HCT116 (cell line): Measurements from ENCODE around the gene AGK. TPM values are rescaled to one million over a fixed set of nuclear protein-coding genes. Genes with fewer than 3 reads are reported as not detected.

ENCODE experiments used
- ATAC-seq: fragments of 200-7000 bp; cut with Tn5 transposase; 2 replicates; pipeline ENCODE4 v1.9.1; 2020; ENCODE audit warnings: mild to moderate bottlenecking, moderate library complexity
- BruUV-seq: library from RNA; stranded (reverse); fragments of 400-500 nt; replicated peaks from 2 replicates; lab custom pipeline; 2021; lab: Mats Ljungman, UMichigan
- CTCF ChIA-PET: fragments of 300-600 bp; sonication (Branson Sonifier 250); formaldehyde crosslinking; loops from one replicate; lab custom pipeline; 2021; ENCODE audit warnings: antibody characterized with exemption; lab: Charles Lee
- POLR2A ChIA-PET: fragments of 300-600, 350-600 bp; sonication (Branson Sonifier 250); formaldehyde crosslinking; loops from one replicate; lab custom pipeline; 2021; ENCODE audit warnings: antibody characterized with exemption; lab: Charles Lee
- RAD21 ChIA-PET, 2 experiments: fragments of 300-600 bp; sonication (Branson Sonifier 250); formaldehyde crosslinking; loops; one replicate each; lab custom pipeline; 2023; ENCODE audit warnings: low total read pairs in 2 of 2; ENCODE audit not compliant: uncharacterized antibody in 2 of 2, unreplicated experiment in 2 of 2, low non-redundant PET in 1 of 2; lab: Charles Lee
- DNase-seq: peaks from one replicate; pipeline ENCODE4 v3.0.0-alpha.2; 2010; ENCODE audit warnings: low read depth, low spot score
- H2AFZ ChIP-seq: fragments of 200-600 bp; shearing (Covaris generic), sonication (generic); 2 replicates; pipeline ENCODE4 v1.6.1; 2017; ENCODE audit warnings: low read depth, mixed run types, mixed read lengths, antibody characterized with exemption, low read length; ENCODE audit not compliant: poor library complexity, severe bottlenecking
- H3K27ac ChIP-seq: 2 replicates; pipeline ENCODE4 v1.5.1; 2012; ENCODE audit warnings: low read depth, low read length
- H3K27me3 ChIP-seq: fragments of 200-600 bp; sonication (generic); 2 replicates; pipeline ENCODE4 v1.6.1; 2016; ENCODE audit warnings: mixed run types, low read length, mixed read lengths; ENCODE audit not compliant: insufficient read depth
- H3K36me3 ChIP-seq, 2 experiments: fragments of 200-500 bp in 1 of 2; fragments of 200-600 bp in 1 of 2; sonication (Bioruptor generic) in 1 of 2; sonication (generic) in 1 of 2; 2 replicates each; pipeline versions ENCODE4 v1.5.1 to v1.6.1; 2014 to 2016; ENCODE audit warnings: low read length in 2 of 2, inconsistent platforms in 1 of 2, mixed read lengths in 1 of 2, mixed run types in 1 of 2; ENCODE audit not compliant: insufficient read depth in 2 of 2, control insufficient read depth in 1 of 2
- H3K4me1 ChIP-seq, 2 experiments: fragments of 200-600 bp in 1 of 2; sonication (generic) in 1 of 2; 2 replicates each; pipeline versions ENCODE4 v1.5.1 to v1.6.1; 2012 to 2017; ENCODE audit warnings: low read length in 2 of 2, inconsistent platforms in 1 of 2, mild to moderate bottlenecking in 1 of 2, mixed read lengths in 1 of 2, mixed run types in 1 of 2, moderate library complexity in 1 of 2; ENCODE audit not compliant: insufficient read depth in 2 of 2, control insufficient read depth in 1 of 2
- H3K4me2 ChIP-seq: fragments of 200-600 bp; sonication (generic); 2 replicates; pipeline ENCODE4 v1.6.1; 2017; ENCODE audit warnings: mixed run types, low read length, mixed read lengths
- H3K4me3 ChIP-seq, 2 experiments: fragments of 200-600 bp in 1 of 2; sonication (generic) in 1 of 2; replicated peaks in 1 of 2; 2 replicates each; pipeline ENCODE4 v1.5.1; 2011 to 2016; ENCODE audit warnings: low read length in 2 of 2, control low read depth in 1 of 2, low read depth in 1 of 2, mild to moderate bottlenecking in 1 of 2, mixed read lengths in 1 of 2, mixed run types in 1 of 2
- H3K79me2 ChIP-seq: fragments of 200-600 bp; sonication (generic); 2 replicates; pipeline ENCODE4 v1.6.1; 2017; ENCODE audit warnings: mild to moderate bottlenecking, mixed run types, low read length, moderate library complexity, mixed read lengths; ENCODE audit not compliant: insufficient read depth
- H3K9ac ChIP-seq: fragments of 200-600 bp; sonication (generic); 2 replicates; pipeline ENCODE4 v1.6.1; 2016; ENCODE audit warnings: low read length, mixed read lengths
- H3K9me2 ChIP-seq: fragments of 200-600 bp; sonication (generic), shearing (Covaris generic); 2 replicates; pipeline ENCODE4 v1.6.1; 2017; ENCODE audit warnings: mixed run types, mild to moderate bottlenecking, moderate library complexity; ENCODE audit not compliant: insufficient read depth
- H3K9me3 ChIP-seq, 2 experiments: fragments of 200-500 bp in 1 of 2; fragments of 200-600 bp in 1 of 2; sonication (Bioruptor generic) in 1 of 2; sonication (generic) in 1 of 2; 2 replicates each; pipeline ENCODE4 v1.6.1; 2014 to 2017; ENCODE audit warnings: low read length in 2 of 2, mixed read lengths in 2 of 2, inconsistent platforms in 1 of 2, low read depth in 1 of 2, mild to moderate bottlenecking in 1 of 2, mixed run types in 1 of 2, moderate library complexity in 1 of 2; ENCODE audit not compliant: control insufficient read depth in 1 of 2, insufficient read depth in 1 of 2
- H4K20me1 ChIP-seq: fragments of 200-600 bp; sonication (generic), shearing (Covaris generic); 2 replicates; pipeline ENCODE4 v1.6.1; 2017; ENCODE audit warnings: mixed run types, mild to moderate bottlenecking, moderate library complexity; ENCODE audit not compliant: insufficient read depth
- EGR1 ChIP-seq: IDR thresholded peaks from 2 replicates; pipeline ENCODE4 v1.6.1; 2012; ENCODE audit warnings: low read depth
- EZH2phosphoT487 ChIP-seq: fragments of 200-600 bp; IDR thresholded peaks from 2 replicates; pipeline ENCODE4 v1.6.1; 2018; ENCODE audit warnings: antibody characterized with exemption, borderline replicate concordance
- POLR2A ChIP-seq: IDR thresholded peaks from 2 replicates; pipeline ENCODE4 v1.7.0; 2011; ENCODE audit warnings: borderline replicate concordance; ENCODE audit not compliant: insufficient read depth, insufficient read length; ENCODE audit errors: extremely low read depth
- SP1 ChIP-seq: IDR thresholded peaks from 2 replicates; pipeline ENCODE4 v1.6.1; 2012; ENCODE audit warnings: low read depth
- YY1 ChIP-seq: IDR thresholded peaks from 2 replicates; pipeline ENCODE4 v1.6.1; 2011; ENCODE audit warnings: low read length, low read depth, moderate library complexity, mild to moderate bottlenecking; ENCODE audit not compliant: insufficient replicate concordance; ENCODE audit errors: extremely low read depth
- ZNF274 ChIP-seq: fragments of 200-500 bp; sonication (Bioruptor generic); IDR thresholded peaks from 2 replicates; pipeline ENCODE4 v1.6.1; 2014; ENCODE audit warnings: mild to moderate bottlenecking, low read depth, low read length, inconsistent platforms
- intact Hi-C: fragments of 100-400 bp; cut with micrococcal nuclease; formaldehyde crosslinking; loops from 2 replicates; pipeline ENCODE4 v1.10.0; 2022
- total RNA-seq: library from RNA; stranded (reverse); gene quantifications from one replicate; pipeline ENCODE4 v1.2.1, GENCODE V29; 2021; ENCODE audit not compliant: unreplicated experiment
- TF ChIP-seq, protein P1 (sequence below): IDR thresholded peaks from 2 replicates; pipeline ENCODE4 v1.6.1; 2012; ENCODE audit warnings: low read depth
- TF ChIP-seq, protein P2 (sequence below): IDR thresholded peaks from 2 replicates; pipeline ENCODE4 v1.6.1; 2012

AGK gene
- total RNA-seq, 1 experiment from 2014 or later, result 36.3 TPM

DNA sequence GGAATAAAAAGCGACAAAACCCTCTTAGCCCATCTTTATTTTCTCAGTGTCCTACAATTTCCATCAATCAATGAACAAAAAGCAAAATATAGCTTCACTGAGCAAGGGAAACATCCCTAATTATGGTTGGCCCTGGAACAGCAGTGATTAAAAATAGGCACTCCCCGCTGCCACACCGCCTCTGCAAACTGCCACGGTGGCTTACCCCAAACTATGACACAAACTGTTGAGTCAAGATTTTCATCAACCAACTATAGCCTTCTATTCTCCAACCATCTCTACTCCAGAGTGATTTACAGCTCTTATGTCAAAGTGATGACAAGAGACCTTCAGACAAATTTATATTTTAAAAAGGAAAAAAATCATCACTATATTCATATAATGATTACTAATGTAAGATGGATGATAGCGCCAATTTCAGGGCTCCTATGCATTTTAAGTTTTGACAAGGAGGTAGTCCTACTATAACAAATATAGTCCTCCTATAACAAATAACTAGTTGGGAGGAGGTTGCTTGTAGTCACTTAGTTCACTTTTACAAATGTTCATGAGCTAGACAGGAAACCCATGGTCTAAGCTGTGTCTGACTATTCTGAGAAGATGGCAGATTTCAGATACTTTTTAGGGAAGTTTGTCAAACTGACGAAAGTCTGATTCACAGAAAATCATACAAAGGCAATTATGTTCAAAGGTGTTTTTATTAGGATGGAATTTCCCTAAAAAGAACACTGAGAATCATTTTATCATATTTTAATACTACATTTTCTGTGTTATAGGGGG, 124.4 kb downstream of the AGK start:
- no peak for ATAC-seq
- POLR2A ChIA-PET, result no interaction called here

DNA sequence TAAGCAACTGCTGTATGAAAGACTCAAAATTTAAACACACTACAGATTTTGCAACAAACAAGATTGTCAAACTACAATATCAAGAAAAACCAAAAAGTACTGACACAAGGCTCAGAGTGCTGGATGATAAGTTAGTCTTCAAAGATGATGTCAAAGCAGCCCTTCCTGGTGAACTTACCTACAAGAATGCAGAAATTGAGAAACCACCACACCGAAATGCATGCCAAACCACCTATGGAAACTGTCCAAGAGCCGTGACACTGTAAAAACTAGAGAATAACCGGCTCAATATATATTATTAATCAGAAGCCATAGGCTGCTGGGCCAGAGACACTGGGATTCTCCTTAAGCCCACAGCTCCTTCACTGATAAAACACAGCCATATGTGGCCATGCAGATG, 125.4 kb downstream of the AGK start:
- no peaks in the 10 kb centered on the region for H3K27me3 ChIP-seq
- CTCF ChIA-PET, result no interaction called here
- POLR2A ChIA-PET, result no interaction called here
- intact Hi-C loops, result no loop called here
- H3K4me1 ChIP-seq, result no peaks in the 10 kb centered on the region
- RAD21 ChIA-PET, result no interaction called here
- no peak overlapping the region for H3K4me2 ChIP-seq
- H3K9me3 ChIP-seq, result no peaks in the 10 kb centered on the region
- H3K4me3 ChIP-seq, result no peak overlapping the region
- no peak for DNase-seq
- H3K79me2 ChIP-seq, result no peaks in the 10 kb centered on the region
- ATAC-seq, result no peak
- no peaks in the 10 kb centered on the region for H4K20me1 ChIP-seq
- BruUV-seq, result no TSS peak
- H3K9me2 ChIP-seq, result no peaks in the 10 kb centered on the region
- no peak for TF ChIP-seq EGR1
- no peak for TF ChIP-seq POLR2A
- TF ChIP-seq, protein P1, sequence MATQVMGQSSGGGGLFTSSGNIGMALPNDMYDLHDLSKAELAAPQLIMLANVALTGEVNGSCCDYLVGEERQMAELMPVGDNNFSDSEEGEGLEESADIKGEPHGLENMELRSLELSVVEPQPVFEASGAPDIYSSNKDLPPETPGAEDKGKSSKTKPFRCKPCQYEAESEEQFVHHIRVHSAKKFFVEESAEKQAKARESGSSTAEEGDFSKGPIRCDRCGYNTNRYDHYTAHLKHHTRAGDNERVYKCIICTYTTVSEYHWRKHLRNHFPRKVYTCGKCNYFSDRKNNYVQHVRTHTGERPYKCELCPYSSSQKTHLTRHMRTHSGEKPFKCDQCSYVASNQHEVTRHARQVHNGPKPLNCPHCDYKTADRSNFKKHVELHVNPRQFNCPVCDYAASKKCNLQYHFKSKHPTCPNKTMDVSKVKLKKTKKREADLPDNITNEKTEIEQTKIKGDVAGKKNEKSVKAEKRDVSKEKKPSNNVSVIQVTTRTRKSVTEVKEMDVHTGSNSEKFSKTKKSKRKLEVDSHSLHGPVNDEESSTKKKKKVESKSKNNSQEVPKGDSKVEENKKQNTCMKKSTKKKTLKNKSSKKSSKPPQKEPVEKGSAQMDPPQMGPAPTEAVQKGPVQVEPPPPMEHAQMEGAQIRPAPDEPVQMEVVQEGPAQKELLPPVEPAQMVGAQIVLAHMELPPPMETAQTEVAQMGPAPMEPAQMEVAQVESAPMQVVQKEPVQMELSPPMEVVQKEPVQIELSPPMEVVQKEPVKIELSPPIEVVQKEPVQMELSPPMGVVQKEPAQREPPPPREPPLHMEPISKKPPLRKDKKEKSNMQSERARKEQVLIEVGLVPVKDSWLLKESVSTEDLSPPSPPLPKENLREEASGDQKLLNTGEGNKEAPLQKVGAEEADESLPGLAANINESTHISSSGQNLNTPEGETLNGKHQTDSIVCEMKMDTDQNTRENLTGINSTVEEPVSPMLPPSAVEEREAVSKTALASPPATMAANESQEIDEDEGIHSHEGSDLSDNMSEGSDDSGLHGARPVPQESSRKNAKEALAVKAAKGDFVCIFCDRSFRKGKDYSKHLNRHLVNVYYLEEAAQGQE, result no peak
- TF ChIP-seq ZNF274, result no peak
- TF ChIP-seq SP1, result no peak
- H3K27ac ChIP-seq, result no peak overlapping the region
- H2AFZ ChIP-seq, result no peak overlapping the region
- H3K9ac ChIP-seq, result no peak overlapping the region
- 0 out of 4 replicates have a peak, but pooled peaks cover 0 to under 1% of the 10 kb centered on the region in 2 experiments for H3K36me3 ChIP-seq

More for the DNA sequence above, 124.4 kb downstream of the AGK start:
- H4K20me1 ChIP-seq, result no peaks in the 10 kb centered on the region
- CTCF ChIA-PET, result no interaction called here
- TF ChIP-seq, protein P2, sequence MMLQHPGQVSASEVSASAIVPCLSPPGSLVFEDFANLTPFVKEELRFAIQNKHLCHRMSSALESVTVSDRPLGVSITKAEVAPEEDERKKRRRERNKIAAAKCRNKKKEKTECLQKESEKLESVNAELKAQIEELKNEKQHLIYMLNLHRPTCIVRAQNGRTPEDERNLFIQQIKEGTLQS, result no peak
- TF ChIP-seq EZH2phosphoT487 (no peak), YY1 (no peak)
- TF ChIP-seq, all 23 proteins: peak for 0
- intact Hi-C loops, result no loop called here
- RAD21 ChIA-PET, result no interaction called here
- no TSS peak for BruUV-seq
- Histone ChIP-seq H3K27ac (no peak overlapping the region), H3K27me3 (no peaks in the 10 kb centered on the region), H3K9ac (no peak overlapping the region), H3K4me2 (no peak overlapping the region), H3K79me2 (no peaks in the 10 kb centered on the region), H3K36me3 (no peaks in the 10 kb centered on the region), H3K4me3 (no peak overlapping the region), H2AFZ (no peak overlapping the region), H3K9me3 (no peaks in the 10 kb centered on the region), H3K9me2 (no peaks in the 10 kb centered on the region), H3K4me1 (no peaks in the 10 kb centered on the region)
- no peak for DNase-seq
